Measurements from ENCODE around the gene CYP27C1.
A peak's percentile ranks its signal among the peaks of the same experiment; 100 is the strongest.

CYP27C1 gene

DNA sequence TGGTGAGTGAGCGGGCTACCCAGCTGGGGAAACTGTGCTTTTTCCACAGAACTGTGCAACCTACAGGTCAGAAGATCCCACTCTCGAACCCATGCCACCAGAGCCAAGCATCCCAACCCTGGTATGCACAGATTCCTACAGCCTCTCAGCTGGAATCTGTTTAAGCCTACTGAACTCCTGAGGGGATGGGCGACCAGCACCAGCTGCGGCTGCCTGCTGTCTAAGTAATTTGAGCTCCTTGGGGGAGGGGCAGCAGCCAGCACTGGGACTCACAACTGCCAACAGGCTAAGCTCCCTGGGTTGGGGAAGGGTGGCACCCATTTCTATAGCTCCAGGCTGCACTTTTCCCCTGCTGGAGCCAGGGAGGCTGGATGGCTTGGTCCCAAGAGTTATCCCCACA, 11.8 kb downstream of the CYP27C1 start:
- WGBS, result 39% methylated on average over 4 of the region's 4 CpGs

GRCh38 chr2:127205218-127206125, 14.6 kb downstream of the CYP27C1 start:
- Histone ChIP-seq H2AFZ (ENCODE audit: low read depth, low read length) (no peak overlapping the region), H2BK5ac (ENCODE audit: low read depth, low read length, poor library complexity, severe bottlenecking) (no peak overlapping the region), H3K18ac (ENCODE audit: low read depth in 1 of 2, low read length in 2 of 2) (no peak overlapping the region), H2BK15ac (ENCODE audit: low read depth, poor library complexity, severe bottlenecking) (no peak overlapping the region), H3K9ac (ENCODE audit: low read length) (no peak overlapping the region), H3K4me2 (ENCODE audit: low read length, poor library complexity, severe bottlenecking) (no peak overlapping the region), H2BK12ac (ENCODE audit: low read length in 2 of 2) (no peak overlapping the region), H3K23ac (ENCODE audit: low read length in 2 of 2) (no peak overlapping the region), H3K27me3 (ENCODE audit: control insufficient read depth in 1 of 2, insufficient read depth in 1 of 2, low read length in 2 of 2) (no peaks in the 10 kb centered on the region), H3K79me1 (replicated peaks; ENCODE audit: low read length, poor library complexity, severe bottlenecking) (peaks cover 9% of the 10 kb centered on the region), H3K4ac (ENCODE audit: low read depth in 1 of 2, low read length in 2 of 2) (no peak overlapping the region), H2AK5ac (ENCODE audit: low read length, severe bottlenecking) (no peak overlapping the region), H3K36me3 (ENCODE audit: control insufficient read depth in 1 of 2, insufficient read depth in 2 of 2, low read depth in 1 of 2, low read length in 2 of 2) (peaks cover 0 to 16% of the 10 kb centered on the region in 2 experiments), H3K9me3 (ENCODE audit: control insufficient read depth, low read length) (no peaks in the 10 kb centered on the region), H2BK120ac (ENCODE audit: low read depth, low read length) (no peak overlapping the region), H4K8ac (ENCODE audit: low read length) (no peak overlapping the region), H3K14ac (ENCODE audit: low read length in 2 of 2) (no peak overlapping the region), H3K4me1 (ENCODE audit: control insufficient read depth, insufficient read depth, low read depth, low read length) (peaks cover 10% of the 10 kb centered on the region), H4K91ac (ENCODE audit: low read length) (no peak overlapping the region), H3K27ac (ENCODE audit: low read length, poor library complexity, severe bottlenecking) (no peak overlapping the region), H3K4me3 (ENCODE audit: insufficient read depth in 1 of 2, low read depth in 1 of 2, low read length in 2 of 2) (no peak overlapping the region)
- WGBS, result 88% methylated on average over 31 of the region's 35 CpGs
- DNase-seq, result no peak

More for the DNA sequence above, 11.8 kb downstream of the CYP27C1 start:
- Histone ChIP-seq H3K9me3 (ENCODE audit: control insufficient read depth, low read length) (peaks cover under 1% of the 10 kb centered on the region), H2AFZ (ENCODE audit: low read depth, low read length) (no peak overlapping the region), H3K27ac (ENCODE audit: low read length, poor library complexity, severe bottlenecking) (no peak overlapping the region), H3K4me1 (ENCODE audit: control insufficient read depth, insufficient read depth, low read depth, low read length) (peaks cover 10% of the 10 kb centered on the region), H4K91ac (ENCODE audit: low read length) (no peak overlapping the region), H3K4me3 (ENCODE audit: insufficient read depth in 1 of 2, low read depth in 1 of 2, low read length in 2 of 2) (no peak overlapping the region), H2BK15ac (ENCODE audit: low read depth, poor library complexity, severe bottlenecking) (peak overlapping the region; percentile 69), H3K27me3 (ENCODE audit: control insufficient read depth in 1 of 2, insufficient read depth in 1 of 2, low read length in 2 of 2) (no peaks in the 10 kb centered on the region), H3K9ac (ENCODE audit: low read length) (no peak overlapping the region), H3K79me1 (replicated peaks; ENCODE audit: low read length, poor library complexity, severe bottlenecking) (peaks cover 9% of the 10 kb centered on the region), H3K23ac (ENCODE audit: low read length in 2 of 2) (no peak overlapping the region), H2BK12ac (ENCODE audit: low read length in 2 of 2) (no peak overlapping the region), H3K14ac (ENCODE audit: low read length in 2 of 2) (peak overlapping the region in 1 of 2 experiments; percentile 53), H4K8ac (ENCODE audit: low read length) (peak overlapping the region; percentile 41), H3K4ac (ENCODE audit: low read depth in 1 of 2, low read length in 2 of 2) (no peak overlapping the region), H3K18ac (ENCODE audit: low read depth in 1 of 2, low read length in 2 of 2) (no peak overlapping the region), H2BK120ac (ENCODE audit: low read depth, low read length) (no peak overlapping the region), H3K4me2 (ENCODE audit: low read length, poor library complexity, severe bottlenecking) (no peak overlapping the region), H3K36me3 (ENCODE audit: control insufficient read depth in 1 of 2, insufficient read depth in 2 of 2, low read depth in 1 of 2, low read length in 2 of 2) (peaks cover 0 to 7% of the 10 kb centered on the region in 2 experiments), H2BK5ac (ENCODE audit: low read depth, low read length, poor library complexity, severe bottlenecking) (no peak overlapping the region), H2AK5ac (ENCODE audit: low read length, severe bottlenecking) (no peak overlapping the region)
- DNase-seq, result peak; percentile 30

GRCh38 chr2:127201452-127201851, 18.6 kb downstream of the CYP27C1 start:
- H2AK5ac ChIP-seq (ENCODE audit: low read length, severe bottlenecking), result no peak overlapping the region
- H3K4me1 ChIP-seq (ENCODE audit: control insufficient read depth, insufficient read depth, low read depth, low read length), result peaks cover 1% of the 10 kb centered on the region
- no peak overlapping the region for H3K9ac ChIP-seq (ENCODE audit: low read length)
- no peak overlapping the region for H3K4me2 ChIP-seq (ENCODE audit: low read length, poor library complexity, severe bottlenecking)
- H3K14ac ChIP-seq (ENCODE audit: low read length in 2 of 2), result no peak overlapping the region
- H2BK120ac ChIP-seq (ENCODE audit: low read depth, low read length), result no peak overlapping the region
- H3K27ac ChIP-seq (ENCODE audit: low read length, poor library complexity, severe bottlenecking), result no peak overlapping the region
- H3K79me1 ChIP-seq (replicated peaks; ENCODE audit: low read length, poor library complexity, severe bottlenecking), result peaks cover under 1% of the 10 kb centered on the region
- H3K9me3 ChIP-seq (ENCODE audit: control insufficient read depth, low read length), result no peaks in the 10 kb centered on the region
- H4K8ac ChIP-seq (ENCODE audit: low read length), result no peak overlapping the region
- H2BK12ac ChIP-seq (ENCODE audit: low read length in 2 of 2), result no peak overlapping the region
- 83% methylated on average over 4 of the region's 5 CpGs for WGBS
- no peak overlapping the region for H3K23ac ChIP-seq (ENCODE audit: low read length in 2 of 2)
- H2AFZ ChIP-seq (ENCODE audit: low read depth, low read length), result no peak overlapping the region
- no peak for DNase-seq
- H2BK5ac ChIP-seq (ENCODE audit: low read depth, low read length, poor library complexity, severe bottlenecking), result no peak overlapping the region
- peaks cover 0 to 22% of the 10 kb centered on the region in 2 experiments for H3K36me3 ChIP-seq (ENCODE audit: control insufficient read depth in 1 of 2, insufficient read depth in 2 of 2, low read depth in 1 of 2, low read length in 2 of 2)
- H4K91ac ChIP-seq (ENCODE audit: low read length), result no peak overlapping the region
- H3K27me3 ChIP-seq (ENCODE audit: control insufficient read depth in 1 of 2, insufficient read depth in 1 of 2, low read length in 2 of 2), result no peaks in the 10 kb centered on the region
- H3K4ac ChIP-seq (ENCODE audit: low read depth in 1 of 2, low read length in 2 of 2), result no peak overlapping the region
- no peak overlapping the region for H3K18ac ChIP-seq (ENCODE audit: low read depth in 1 of 2, low read length in 2 of 2)
- H3K4me3 ChIP-seq (ENCODE audit: insufficient read depth in 1 of 2, low read depth in 1 of 2, low read length in 2 of 2), result no peak overlapping the region
- no peak overlapping the region for H2BK15ac ChIP-seq (ENCODE audit: low read depth, poor library complexity, severe bottlenecking)

DNA sequence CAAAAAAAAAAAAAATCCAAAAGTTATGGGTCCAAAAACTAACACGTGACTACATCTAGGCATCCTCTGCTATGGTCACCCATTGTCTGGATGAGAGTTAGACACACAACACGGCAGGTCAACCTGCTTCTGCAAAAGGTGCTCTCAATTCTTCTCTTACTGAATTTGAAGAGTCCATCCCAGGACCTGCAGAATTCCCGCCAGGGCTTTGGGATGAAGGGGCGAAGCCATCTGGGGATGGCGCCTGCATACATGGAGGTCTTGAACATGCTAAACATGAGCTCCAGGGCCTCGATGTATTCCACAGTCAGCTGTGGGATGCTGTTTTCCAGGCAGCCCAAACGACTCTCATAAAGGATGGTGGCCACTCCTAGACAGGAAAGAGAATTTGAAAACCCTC, 19.1 kb downstream of the CYP27C1 start:
- Histone ChIP-seq H3K27ac (ENCODE audit: low read length, poor library complexity, severe bottlenecking) (no peak overlapping the region), H4K8ac (ENCODE audit: low read length) (no peak overlapping the region), H2AFZ (ENCODE audit: low read depth, low read length) (no peak overlapping the region), H3K9ac (ENCODE audit: low read length) (no peak overlapping the region), H3K4me1 (ENCODE audit: control insufficient read depth, insufficient read depth, low read depth, low read length) (peaks cover 1% of the 10 kb centered on the region), H3K4me3 (ENCODE audit: insufficient read depth in 1 of 2, low read depth in 1 of 2, low read length in 2 of 2) (no peak overlapping the region), H2BK5ac (ENCODE audit: low read depth, low read length, poor library complexity, severe bottlenecking) (no peak overlapping the region), H3K27me3 (ENCODE audit: control insufficient read depth in 1 of 2, insufficient read depth in 1 of 2, low read length in 2 of 2) (no peaks in the 10 kb centered on the region), H3K14ac (ENCODE audit: low read length in 2 of 2) (no peak overlapping the region), H3K23ac (ENCODE audit: low read length in 2 of 2) (no peak overlapping the region), H4K91ac (ENCODE audit: low read length) (no peak overlapping the region), H3K4me2 (ENCODE audit: low read length, poor library complexity, severe bottlenecking) (no peak overlapping the region), H2AK5ac (ENCODE audit: low read length, severe bottlenecking) (no peak overlapping the region), H3K36me3 (ENCODE audit: control insufficient read depth in 1 of 2, insufficient read depth in 2 of 2, low read depth in 1 of 2, low read length in 2 of 2) (peaks cover 0 to 22% of the 10 kb centered on the region in 2 experiments), H3K4ac (ENCODE audit: low read depth in 1 of 2, low read length in 2 of 2) (no peak overlapping the region), H3K9me3 (ENCODE audit: control insufficient read depth, low read length) (no peaks in the 10 kb centered on the region), H3K79me1 (replicated peaks; ENCODE audit: low read length, poor library complexity, severe bottlenecking) (no peaks in the 10 kb centered on the region), H3K18ac (ENCODE audit: low read depth in 1 of 2, low read length in 2 of 2) (no peak overlapping the region), H2BK120ac (ENCODE audit: low read depth, low read length) (no peak overlapping the region), H2BK12ac (ENCODE audit: low read length in 2 of 2) (no peak overlapping the region), H2BK15ac (ENCODE audit: low read depth, poor library complexity, severe bottlenecking) (no peak overlapping the region)
- WGBS, result 96% methylated on average over 7 of the region's 7 CpGs
- no peak for DNase-seq

Data from mesenchymal stem cell (in vitro differentiated cells and primary cell).